Smooth muscle cell (in vitro differentiated cells): ENCODE measurements around the gene RB1. TPM values are rescaled to one million over a fixed set of nuclear protein-coding genes. Genes with fewer than 3 reads are reported as not detected.
"Not testable (repeated sequence)": the region's sequence is repeated elsewhere in the genome, so short reads cannot be mapped to it uniquely, and the experiment has no call there.

Source experiments
- DNase-seq: peaks from one replicate; lab custom pipeline; 2025; ENCODE audit not compliant: unreplicated experiment; lab: John Stamatoyannopoulos, UW
- H2AFZ ChIP-seq: fragments of 200-600 bp; sonication (generic); 2 replicates; pipeline ENCODE4 v1.6.0; 2016; ENCODE audit warnings: antibody characterized with exemption, low read depth, mild to moderate bottlenecking
- H3F3A ChIP-seq: fragments of 200-600 bp; sonication (generic); 2 replicates; pipeline ENCODE4 v1.6.0; 2017; ENCODE audit warnings: antibody characterized with exemption, low read depth
- H3K27ac ChIP-seq: fragments of 200-600 bp; sonication (generic); 2 replicates; pipeline ENCODE4 v1.5.1; 2016; ENCODE audit warnings: low read depth, mild to moderate bottlenecking
- H3K27me3 ChIP-seq: fragments of 200-600 bp; sonication (generic); 2 replicates; pipeline ENCODE4 v1.6.1; 2016; ENCODE audit warnings: low read depth, mild to moderate bottlenecking
- H3K36me3 ChIP-seq: fragments of 200-600 bp; sonication (generic); 2 replicates; pipeline ENCODE4 v1.5.1; 2016; ENCODE audit warnings: low read depth
- H3K4me1 ChIP-seq: fragments of 200-600 bp; sonication (generic); 2 replicates; pipeline ENCODE4 v1.5.1; 2016; ENCODE audit warnings: low read depth
- H3K4me2 ChIP-seq: fragments of 200-600 bp; sonication (generic); 2 replicates; pipeline ENCODE4 v1.6.0; 2016; ENCODE audit warnings: mild to moderate bottlenecking
- H3K4me3 ChIP-seq: fragments of 200-600 bp; sonication (generic); 2 replicates; pipeline ENCODE4 v1.5.1; 2016; ENCODE audit warnings: mild to moderate bottlenecking
- H3K79me2 ChIP-seq: fragments of 200-600 bp; sonication (generic); 2 replicates; pipeline ENCODE4 v1.6.0; 2016; ENCODE audit warnings: low read depth, mild to moderate bottlenecking
- H3K9ac ChIP-seq: fragments of 200-600 bp; sonication (generic); 2 replicates; pipeline ENCODE4 v1.6.0; 2016; ENCODE audit warnings: low read depth
- H3K9me3 ChIP-seq: fragments of 200-600 bp; sonication (generic); replicated peaks from 2 replicates; pipeline ENCODE4 v1.5.1; 2016; ENCODE audit warnings: low read depth
- H4K20me1 ChIP-seq: fragments of 200-600 bp; sonication (generic); 2 replicates; pipeline ENCODE4 v1.6.0; 2016; ENCODE audit warnings: low read depth
- CTCF ChIP-seq: fragments of 200-600 bp; sonication (generic); IDR thresholded peaks from 2 replicates; pipeline ENCODE4 v1.5.1; 2017; ENCODE audit warnings: borderline replicate concordance, mild to moderate bottlenecking, antibody characterized with exemption; ENCODE audit not compliant: insufficient read depth, poor library complexity, severe bottlenecking
- WGBS: methylation state at CpG from one replicate; pipeline ENCODE4 v1.1.7; 2016; ENCODE audit warnings: low lambda C conversion rate; 5-methylcytosine and 5-hydroxymethylcytosine counted together
- polyA plus RNA-seq: library from polyadenylated mRNA; unstranded; fragments of >200 nt; fragmentation: Nextera tagmentation; extraction: Ambion mirVana; gene quantifications from 2 replicates; pipeline ENCODE4 v1.2.1, GENCODE V29; 2016
- total RNA-seq: library from RNA; depleted of rRNA; stranded (reverse); fragments of >200 nt; gene quantifications from 2 replicates; pipeline ENCODE4 v1.2.3, GENCODE V29; 2014

Gene RB1
- total and polyA plus RNA-seq, 2 experiments from 2014 or later, result 12.5 to 40.2 TPM

DNA sequence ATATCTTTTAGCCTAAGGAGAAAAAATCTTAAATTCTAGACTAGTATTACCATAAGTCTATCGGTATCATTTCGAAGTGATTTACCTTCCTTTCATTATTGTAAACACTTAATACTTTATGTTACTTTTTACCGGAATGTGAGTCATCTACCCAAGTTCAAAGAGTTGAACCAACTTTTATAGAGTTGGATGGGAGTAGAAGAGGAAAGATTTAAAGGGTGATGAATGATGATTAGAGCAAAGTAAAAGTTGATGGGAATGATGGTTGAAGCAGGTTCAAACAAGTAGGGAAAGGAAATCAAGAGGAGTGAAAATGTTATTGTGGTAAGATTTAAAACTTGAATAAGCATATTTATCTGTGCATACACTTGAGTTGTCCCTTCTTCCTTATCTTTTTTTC is 120.7 kb downstream of the RB1 start:
- Histone ChIP-seq H3K9me3 (no peaks in the 10 kb centered on the region), H3K4me2 (no peak overlapping the region), H3K27me3 (no peaks in the 10 kb centered on the region), H3K9ac (no peak overlapping the region), H3K36me3 (no peaks in the 10 kb centered on the region), H2AFZ (no peak overlapping the region), H3K4me3 (no peak overlapping the region), H3K27ac (no peak overlapping the region), H3K79me2 (no peaks in the 10 kb centered on the region), H3K4me1 (no peaks in the 10 kb centered on the region), H3F3A (no peaks in the 10 kb centered on the region), H4K20me1 (no peaks in the 10 kb centered on the region)
- 71% methylated on average over 3 of the region's 3 CpGs for WGBS
- DNase-seq, result no peak
- no peak for TF ChIP-seq CTCF

- Histone ChIP-seq H2AFZ (no peak overlapping the region), H3K4me3 (no peak overlapping the region), H3K27me3 (no peaks in the 10 kb centered on the region), H3K36me3 (no peaks in the 10 kb centered on the region), H3K9me3 (no peaks in the 10 kb centered on the region), H3K79me2 (no peaks in the 10 kb centered on the region), H3F3A (no peaks in the 10 kb centered on the region), H3K27ac (no peak overlapping the region), H4K20me1 (no peaks in the 10 kb centered on the region), H3K4me2 (no peak overlapping the region), H3K4me1 (no peaks in the 10 kb centered on the region), H3K9ac (no peak overlapping the region)
- no peak for TF ChIP-seq CTCF
- DNase-seq, result no peak
Observed at GRCh38 chr13:48426052-48426451, 122.5 kb downstream of the RB1 start.

GRCh38 chr13:48426755-48427298 is 123.3 kb downstream of the RB1 start:
- not testable (repeated sequence) for H3K9me3 ChIP-seq, H3K4me1 ChIP-seq, H3K36me3 ChIP-seq, H3K79me2 ChIP-seq, H3K27ac ChIP-seq, H2AFZ ChIP-seq, H3K4me2 ChIP-seq, H3K27me3 ChIP-seq, H3K4me3 ChIP-seq, H4K20me1 ChIP-seq, H3F3A ChIP-seq, DNase-seq, H3K9ac ChIP-seq
- WGBS, result 85% methylated on average over 8 of the region's 9 CpGs

GRCh38 chr13:48429036-48429435 is 125.5 kb downstream of the RB1 start:
- Histone ChIP-seq H3K4me3 (no peak overlapping the region), H3K9ac (no peak overlapping the region), H3K27me3 (no peaks in the 10 kb centered on the region), H4K20me1 (no peaks in the 10 kb centered on the region), H2AFZ (no peak overlapping the region), H3K4me1 (peaks cover 15% of the 10 kb centered on the region), H3K79me2 (no peaks in the 10 kb centered on the region), H3K36me3 (no peaks in the 10 kb centered on the region), H3F3A (no peaks in the 10 kb centered on the region), H3K4me2 (no peak overlapping the region), H3K9me3 (no peaks in the 10 kb centered on the region), H3K27ac (no peak overlapping the region)
- WGBS, result 95% methylated on average over 3 of the region's 3 CpGs
- no peak for DNase-seq
- TF ChIP-seq CTCF, result no peak
